ENCODE results near the gene ZNF148.
A peak's percentile ranks its signal among the peaks of the same experiment; 100 is the strongest.

The ZNF148 gene

DNA sequence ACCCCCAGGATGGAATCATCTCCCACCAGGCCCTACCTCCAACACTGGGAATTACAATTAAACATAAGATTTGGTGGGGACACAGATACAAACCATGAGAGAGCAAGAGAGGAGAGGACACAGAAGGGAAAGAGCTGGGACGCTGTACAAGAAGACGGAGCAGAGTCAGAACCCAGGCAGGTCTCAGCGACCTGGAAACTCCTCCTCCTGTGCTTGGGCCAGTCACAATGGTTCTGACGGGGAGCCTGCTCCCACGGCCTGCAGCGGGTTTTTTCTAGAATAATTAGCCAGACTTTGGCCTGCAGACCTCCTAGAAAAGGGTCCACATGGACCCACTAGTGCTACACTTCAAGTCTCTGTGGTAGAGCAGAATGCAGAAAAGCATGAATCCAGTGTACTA is 168.2 kb downstream of the ZNF148 start:
- TF ChIP-seq, protein P1, sequence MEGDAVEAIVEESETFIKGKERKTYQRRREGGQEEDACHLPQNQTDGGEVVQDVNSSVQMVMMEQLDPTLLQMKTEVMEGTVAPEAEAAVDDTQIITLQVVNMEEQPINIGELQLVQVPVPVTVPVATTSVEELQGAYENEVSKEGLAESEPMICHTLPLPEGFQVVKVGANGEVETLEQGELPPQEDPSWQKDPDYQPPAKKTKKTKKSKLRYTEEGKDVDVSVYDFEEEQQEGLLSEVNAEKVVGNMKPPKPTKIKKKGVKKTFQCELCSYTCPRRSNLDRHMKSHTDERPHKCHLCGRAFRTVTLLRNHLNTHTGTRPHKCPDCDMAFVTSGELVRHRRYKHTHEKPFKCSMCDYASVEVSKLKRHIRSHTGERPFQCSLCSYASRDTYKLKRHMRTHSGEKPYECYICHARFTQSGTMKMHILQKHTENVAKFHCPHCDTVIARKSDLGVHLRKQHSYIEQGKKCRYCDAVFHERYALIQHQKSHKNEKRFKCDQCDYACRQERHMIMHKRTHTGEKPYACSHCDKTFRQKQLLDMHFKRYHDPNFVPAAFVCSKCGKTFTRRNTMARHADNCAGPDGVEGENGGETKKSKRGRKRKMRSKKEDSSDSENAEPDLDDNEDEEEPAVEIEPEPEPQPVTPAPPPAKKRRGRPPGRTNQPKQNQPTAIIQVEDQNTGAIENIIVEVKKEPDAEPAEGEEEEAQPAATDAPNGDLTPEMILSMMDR (IDR thresholded peaks at IDR 0.05) = no peak

DNA sequence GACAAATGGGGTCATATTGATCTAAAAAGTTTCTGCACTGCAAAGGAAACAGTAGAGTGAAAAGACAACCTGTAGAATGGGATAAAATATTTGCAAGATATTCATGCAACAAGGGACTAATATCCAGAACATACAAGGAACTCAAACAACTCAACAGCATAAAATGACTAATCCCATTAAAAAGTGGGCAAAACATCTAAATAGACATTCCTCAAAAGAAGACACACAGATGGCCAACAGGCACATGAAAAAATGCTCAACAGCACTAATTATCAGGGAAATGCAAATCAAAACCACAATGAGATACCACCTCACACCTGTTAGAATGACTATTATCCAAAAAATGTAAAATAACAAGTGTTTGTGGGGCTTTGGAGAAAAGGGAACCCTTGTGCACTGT is 171.4 kb downstream of the ZNF148 start:
- TF ChIP-seq, protein P1 (IDR thresholded peaks at IDR 0.05) = no peak

DNA sequence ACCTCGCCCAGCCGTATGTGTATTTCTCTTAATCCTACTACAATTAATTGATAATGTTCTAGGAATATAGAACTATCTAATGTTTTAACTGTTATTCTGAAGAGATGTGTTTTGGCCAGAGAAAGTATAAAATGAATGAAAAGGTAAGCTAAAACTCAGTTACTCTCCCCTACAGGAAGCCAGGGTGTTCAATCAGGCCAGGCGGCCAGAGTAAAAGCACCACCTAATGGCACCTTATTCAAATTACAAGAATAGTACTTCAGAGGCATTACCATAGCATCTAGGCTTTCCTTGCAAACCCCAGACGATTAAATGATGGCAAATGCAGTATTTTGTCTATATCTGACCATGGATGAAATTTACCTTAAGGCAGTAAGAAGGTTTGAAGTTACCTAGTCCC is 172.9 kb downstream of the ZNF148 start:
- TF ChIP-seq, protein P1 (IDR thresholded peaks at IDR 0.05) = peak; percentile 55

DNA sequence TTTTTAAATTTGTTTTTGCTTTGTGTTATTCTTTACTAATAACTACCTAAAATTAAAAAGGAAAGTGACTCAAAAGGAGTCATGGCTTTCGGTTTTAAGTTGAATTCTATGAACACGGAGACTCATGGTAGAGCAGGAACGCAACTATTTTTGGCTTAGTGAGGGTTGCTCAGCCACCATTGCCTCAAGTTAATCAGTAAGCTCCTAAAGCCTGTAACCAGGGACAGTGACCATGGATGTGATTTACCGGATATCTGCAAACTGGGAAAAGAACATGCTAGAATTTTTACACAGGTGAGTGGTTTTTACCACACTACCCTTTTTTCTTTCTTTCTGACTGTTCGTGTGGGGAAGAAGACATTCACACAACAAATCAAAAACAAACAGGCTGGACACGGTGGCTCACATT is 174.4 kb downstream of the ZNF148 start:
- TF ChIP-seq, protein P1 (IDR thresholded peaks at IDR 0.05) = no peak

DNA sequence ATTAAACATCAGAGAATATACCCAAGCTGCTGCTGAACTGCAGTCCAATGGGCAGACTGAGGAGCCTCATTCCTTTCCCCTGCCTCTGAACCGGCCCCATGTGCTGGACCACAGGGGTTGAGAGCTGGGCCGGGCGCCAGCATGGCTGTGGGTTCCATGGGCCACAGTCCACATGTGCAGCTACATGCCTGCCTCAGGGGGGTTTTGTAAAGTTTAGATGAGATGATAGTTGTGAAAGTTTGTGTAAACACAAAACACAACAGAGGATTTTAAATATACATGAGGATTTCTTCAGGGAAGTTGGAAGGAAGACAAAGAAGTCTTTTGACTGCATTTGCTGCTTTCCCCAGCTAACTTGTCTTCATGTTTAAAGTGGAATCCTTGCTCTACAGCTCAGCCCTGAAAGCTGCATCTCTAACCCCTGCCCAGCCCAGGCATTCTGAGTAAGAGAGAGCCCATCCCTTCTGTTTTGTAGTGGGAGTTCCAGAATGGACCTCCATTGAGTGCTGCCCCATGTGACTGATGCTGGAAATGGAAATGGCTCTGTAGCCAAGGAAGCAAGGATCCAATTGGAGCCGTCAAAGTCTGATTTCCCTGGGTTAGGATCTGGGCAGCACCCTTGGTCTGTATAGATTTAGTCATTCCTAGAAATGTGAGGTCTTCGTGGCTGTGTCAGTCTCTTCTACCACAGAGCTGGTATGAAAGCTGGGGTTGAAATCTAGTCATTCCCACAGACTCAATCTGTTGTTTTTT is 180.1 kb downstream of the ZNF148 start:
- TF ChIP-seq, protein P1 (IDR thresholded peaks at IDR 0.05) = no peak

DNA sequence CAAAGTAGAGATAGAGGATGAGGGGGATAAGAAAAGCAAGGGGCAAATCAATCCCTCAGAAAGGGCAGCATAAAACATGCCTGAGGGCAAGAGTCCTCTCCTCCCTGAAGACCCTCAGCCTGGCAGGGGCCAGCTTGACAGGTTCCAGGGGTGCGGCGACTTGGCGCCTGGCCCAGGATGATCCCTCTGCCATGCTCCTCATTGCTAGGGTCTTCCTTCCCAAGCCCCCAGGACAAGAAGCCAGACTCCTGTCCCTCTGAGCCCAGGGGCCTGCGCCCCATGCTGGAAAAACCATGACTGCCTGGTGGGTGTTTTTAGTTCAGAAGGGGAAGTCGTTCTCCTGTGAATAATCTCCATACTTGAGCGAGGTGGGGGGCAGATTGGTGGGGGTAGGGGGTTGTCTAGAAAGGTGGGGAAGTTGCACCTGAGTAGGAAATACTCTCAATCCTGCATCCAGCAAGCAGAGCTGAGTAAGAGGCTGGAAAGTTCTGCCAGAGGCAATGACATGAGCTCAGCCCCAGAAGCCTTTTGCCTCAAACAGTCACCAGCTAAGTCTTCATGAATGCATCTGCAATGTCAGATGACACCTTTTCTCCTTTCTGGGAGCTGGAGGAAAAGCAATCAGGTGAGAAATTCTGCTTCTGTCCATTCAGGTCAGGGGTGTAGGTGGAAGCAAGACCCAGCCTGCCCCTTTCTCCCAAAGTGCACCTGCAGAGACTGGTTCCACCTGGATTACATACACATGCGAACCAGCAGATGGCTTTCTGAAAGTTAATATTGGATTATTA is 180.9 kb downstream of the ZNF148 start:
- TF ChIP-seq, protein P1 (IDR thresholded peaks at IDR 0.05) = no peak

DNA sequence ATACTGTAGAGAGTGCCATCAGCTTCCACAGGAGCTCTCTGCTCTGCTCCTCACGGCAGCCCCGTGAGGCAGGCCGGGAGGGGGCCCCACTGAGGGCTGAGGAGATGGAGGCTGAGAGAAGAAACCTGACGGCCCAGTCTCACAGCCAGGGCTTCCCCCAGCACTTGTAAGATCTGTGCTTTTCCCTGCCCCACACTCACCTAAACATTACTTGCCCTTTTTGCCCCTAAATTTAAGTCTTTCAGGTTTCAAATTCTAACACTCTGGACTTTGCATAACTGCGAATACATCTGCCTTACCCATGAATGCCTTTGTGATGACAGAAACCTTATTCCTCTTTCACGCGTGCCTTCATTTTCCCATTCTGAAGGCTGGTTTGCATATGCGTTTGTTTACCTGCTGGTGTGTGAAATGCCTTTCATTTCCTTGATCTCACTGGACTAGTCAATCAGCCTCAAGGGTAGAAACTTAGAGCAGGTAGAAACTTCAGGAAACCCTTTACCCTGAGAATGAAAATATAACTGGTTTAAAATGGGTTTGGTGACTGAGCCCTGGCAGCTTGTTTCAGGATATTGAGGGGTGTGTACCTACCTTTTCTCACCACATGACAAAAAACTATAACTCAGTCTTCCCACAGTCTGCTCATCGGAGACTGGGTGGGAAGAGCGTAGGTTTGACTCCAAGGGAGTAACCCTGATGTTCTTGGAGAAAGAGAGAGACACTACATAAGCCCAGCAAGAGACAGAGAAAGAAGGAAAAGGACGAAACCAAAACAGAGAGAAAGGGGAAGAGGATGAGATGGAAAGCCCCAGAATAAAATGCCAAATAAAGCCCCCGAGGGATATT is 182.7 kb downstream of the ZNF148 start:
- TF ChIP-seq, protein P1 (IDR thresholded peaks at IDR 0.05) = no peak

All from LNCAP (cell line).